Measurements from ENCODE around the gene TBC1D7.
A peak's percentile ranks its signal among the peaks of the same experiment; 100 is the strongest.

TBC1D7 gene

DNA sequence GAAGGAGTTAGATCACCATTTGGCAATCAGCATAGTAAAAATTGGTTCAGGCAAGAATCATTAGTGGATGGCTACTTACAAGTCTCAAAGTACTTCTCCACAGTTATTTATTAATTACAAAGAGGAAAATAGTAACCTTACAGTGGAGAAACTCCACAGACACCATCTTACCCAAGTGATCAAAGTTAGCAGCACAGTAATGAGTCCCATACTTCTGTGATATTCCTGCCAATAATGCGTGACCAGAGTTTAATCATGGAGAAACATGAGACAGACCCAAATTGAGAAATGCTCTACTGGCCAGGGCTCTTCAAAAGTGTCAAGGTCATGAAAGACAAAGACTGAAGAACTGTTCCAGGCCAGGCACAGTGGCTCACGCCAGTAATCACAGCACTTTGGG is 9.5 kb downstream of the TBC1D7 start:
- DNase-seq = no peak

DNA sequence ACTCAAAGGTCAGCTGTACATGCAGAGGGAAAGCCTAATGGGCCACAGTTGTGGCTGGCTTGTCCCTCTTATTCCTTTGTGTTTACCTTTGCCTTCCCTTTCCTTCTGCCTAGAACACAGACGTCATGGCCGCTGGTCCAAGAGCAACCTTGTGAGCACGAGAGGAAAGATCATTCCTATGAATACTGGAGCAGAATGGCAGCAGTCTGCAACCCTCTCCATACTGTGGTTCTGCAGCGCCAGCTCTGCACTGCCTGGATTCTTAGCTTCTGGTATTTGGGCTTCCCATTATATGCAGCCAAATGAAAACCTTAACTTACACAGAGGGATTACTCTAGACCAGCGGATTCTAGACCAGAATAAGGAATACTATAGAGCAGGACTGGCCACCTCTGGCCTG is 12.4 kb downstream of the TBC1D7 start:
- no peak for DNase-seq

DNA sequence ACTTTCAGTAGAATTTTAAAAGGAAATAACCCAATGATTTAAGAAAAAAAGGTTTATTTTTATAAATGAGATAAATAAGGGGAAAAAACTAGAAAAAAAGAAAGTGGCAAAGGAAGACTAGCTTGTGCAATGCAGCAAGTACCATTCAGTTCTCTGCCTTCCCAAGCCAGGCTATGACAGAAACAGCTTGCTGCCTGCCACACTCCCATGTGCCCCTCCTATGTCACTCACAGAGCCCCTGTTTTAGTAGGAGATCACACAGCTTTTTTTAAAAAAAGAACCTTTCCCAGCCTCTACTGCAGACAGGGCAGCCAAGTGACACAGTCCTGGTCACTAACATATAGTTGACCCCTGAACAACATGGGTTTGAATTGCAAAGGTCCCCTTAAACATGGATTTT is 13.5 kb downstream of the TBC1D7 start:
- DNase-seq = no peak

DNA sequence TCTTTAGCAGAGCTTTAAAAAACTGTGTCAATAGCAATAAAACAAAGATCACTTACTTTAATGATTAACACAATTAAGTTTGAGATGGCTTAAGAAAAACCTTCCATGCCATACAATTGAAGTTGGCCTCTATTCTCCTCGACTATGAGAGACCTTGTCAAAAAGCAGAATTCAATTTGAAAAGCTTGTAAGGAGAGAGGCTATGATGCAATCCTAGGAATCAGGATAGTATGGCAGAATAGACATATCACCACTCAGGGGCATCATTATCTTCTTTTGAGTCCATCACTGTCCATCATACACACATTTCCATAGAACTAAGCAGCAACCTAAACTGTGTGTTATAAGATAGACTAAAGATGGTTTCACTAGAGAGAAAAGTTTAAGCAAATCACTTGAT is 17.2 kb downstream of the TBC1D7 start:
- no peak for DNase-seq

DNA sequence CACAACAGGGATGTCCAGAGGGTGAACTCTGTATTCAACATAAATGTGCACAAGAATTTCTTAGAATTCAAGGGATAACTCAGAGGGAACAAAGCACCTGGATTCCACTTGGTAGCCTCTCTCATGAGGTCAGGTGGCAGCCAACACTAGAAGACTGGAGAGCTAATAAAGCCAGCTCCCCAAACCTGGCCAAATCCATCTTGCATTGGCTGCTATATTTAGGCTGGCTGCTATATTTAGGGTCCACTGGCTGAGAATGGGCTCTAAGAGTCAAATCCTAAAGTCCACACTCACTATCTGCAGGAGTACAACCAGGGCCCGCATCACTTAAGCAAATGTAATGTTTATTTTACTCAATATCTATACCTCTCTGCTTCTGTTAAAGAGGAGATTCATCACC is 20.0 kb downstream of the TBC1D7 start:
- no peak for DNase-seq

DNA sequence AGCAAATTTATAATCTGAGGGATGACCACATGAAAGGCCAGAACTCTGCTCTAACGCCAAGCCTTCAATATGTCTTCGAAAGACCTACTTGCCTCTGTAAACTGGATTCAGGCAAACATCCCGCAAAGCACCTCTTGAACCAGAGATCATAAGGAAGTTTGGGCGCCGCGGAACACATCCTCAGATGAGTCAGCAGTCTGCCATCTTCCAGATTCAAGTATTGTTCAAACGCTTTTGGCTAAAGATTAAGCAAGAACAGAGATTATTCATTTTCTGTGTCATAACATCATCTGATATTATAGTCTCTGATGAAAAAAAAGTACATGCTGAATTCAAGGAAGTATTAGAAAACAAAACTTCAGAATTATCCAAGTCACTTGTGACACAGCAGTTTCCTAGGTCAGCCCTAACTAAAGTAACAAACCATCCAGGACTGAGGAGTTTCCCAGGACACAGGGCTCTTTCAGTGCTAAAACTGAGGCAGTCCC is 20.8 kb downstream of the TBC1D7 start:
- no peak for DNase-seq

DNA sequence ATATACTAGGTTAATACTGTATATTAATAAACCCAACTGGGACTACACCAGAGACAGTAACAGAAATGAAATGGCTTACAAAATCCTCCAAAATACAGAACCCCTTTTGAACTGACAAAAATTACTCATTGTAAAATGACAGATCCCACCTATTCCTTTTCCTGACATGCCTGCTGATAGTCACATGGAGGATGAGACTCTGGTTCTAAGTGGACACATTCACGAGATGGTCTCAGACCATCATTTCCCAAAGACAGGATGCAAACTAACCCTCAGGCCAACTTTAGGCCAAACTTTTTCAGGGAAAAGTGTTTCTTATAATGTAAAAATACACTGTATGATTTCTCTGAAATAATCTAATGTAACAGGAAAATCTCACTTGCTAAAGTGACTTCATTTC is 22.5 kb downstream of the TBC1D7 start:
- no peak for DNase-seq

DNA sequence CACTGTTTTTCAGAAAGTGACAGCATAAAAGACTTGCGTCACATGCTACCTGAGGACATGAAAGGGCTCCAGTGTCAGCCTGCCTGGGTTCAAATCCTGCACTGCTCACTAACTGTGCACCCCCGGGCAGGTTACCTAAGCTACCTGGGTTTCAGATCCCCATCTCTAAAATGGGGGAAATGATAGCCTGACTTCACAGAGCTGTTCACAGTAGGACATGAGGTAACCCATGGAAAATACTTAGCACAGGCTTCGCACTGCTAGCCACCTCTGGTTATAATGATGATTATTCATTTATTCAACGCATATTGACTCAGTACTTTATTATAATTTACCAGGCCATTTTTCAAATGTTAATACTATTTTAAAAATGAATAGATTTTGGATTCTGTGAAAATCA is 23.0 kb downstream of the TBC1D7 start:
- no peak for DNase-seq

DNA sequence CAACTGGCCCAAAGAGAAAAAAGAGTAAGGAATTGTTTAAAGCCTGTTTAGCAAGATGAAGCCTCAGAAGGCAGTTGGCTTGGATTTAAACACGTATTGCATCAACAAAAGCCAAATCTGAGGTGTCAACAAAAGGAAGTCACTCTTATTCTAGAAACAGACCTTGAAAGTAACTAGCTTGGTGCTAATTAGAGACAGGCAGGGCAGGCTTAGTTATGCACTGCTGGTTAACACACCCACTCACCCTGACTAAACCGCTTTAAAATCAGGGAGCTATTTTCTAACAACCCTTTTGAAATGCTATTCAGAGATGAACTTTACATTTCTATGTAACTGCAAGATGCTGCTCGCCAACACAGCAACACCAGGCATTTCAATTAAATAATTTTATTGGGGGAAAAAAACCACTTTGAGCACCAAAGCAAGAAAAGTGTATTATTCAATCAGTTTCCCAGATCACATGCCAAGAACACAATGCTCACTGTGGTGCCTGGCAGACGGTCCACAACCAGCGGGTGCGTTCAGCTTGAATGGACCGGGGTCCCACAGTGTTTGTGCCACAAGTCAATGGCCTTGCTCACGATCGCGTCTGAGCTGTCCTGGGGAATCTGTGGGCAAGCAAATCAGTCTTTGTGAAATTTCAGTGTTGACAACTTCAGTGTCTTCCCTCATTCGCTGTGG is 23.6 kb downstream of the TBC1D7 start:
- no peak for DNase-seq

DNA sequence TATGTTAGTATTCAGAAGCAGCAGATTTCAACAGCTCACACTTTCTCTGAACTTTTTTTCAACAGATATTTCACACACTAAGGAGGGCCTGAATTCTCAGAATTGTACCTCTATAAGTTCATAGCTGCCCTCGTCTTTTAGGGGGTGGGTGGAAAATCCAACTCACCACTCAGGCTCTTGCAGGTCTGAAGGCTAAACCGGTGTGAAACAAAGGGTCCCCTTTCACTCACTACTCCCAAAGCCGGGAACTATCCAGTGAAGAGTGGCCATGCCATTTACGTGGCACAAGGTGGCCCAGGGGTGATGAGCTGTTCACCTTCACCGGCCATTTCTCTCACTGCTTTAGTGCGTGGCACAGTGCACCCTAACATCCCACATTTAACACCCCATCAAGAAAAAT is 24.2 kb downstream of the TBC1D7 start:
- no peak for DNase-seq

DNA sequence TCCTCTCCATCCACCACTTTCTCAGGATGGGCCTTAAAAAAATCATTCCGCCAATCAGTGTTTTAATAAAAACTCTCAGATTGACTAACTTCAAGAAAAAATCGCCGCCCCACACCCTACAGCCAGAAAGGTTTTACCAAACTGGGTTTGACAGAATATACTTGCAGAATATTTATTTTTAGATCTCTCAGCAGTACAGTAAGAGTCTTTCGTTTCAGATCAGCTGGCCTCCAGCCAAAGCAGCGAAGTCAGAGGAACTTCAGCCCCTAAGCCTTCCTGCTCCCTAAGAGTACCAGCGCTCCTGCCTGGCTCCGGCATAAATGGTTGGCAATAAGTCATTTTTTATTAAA is 24.7 kb downstream of the TBC1D7 start:
- no peak for DNase-seq

DNA sequence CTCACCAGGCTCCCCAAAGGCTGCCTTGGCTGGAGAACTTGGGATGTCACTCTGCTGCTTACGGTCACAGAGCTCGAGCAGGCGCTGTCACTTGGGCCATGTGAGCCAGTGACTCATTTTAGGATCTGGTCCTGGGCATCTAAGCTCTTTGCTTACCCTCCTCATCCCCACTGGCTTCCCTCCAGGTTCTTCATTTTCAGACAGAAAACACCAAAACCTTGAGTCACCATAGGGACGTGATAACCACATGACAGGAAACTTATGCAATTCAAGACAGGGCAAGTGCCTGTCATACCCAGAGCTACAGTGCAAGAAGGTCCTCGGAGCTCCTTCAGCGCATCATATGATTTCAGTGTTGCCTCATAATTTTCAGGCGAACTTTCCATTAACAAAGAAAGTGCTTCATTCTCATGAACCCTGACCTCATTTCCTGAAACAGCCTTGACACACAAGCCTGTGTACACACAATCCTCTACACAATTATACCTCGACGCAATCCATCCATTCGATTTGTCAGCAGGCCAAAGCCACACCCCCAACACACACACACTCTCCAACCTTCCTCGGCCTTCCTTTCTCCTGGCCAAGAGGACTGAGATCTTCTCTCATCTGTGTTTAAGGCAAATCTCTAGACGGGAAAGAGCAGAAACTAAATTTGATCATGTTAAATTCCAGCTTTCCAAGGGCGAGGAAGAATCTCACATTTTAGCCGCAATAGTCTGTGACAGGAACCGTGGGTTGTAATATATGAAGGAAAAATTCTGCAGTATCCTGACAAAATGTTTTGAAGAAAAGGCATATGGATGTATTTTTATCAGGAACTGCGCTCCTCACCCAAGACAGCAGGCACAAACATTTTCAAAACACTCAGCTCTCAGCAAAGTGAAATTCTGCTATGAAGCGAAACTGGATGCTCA is 25.3 kb downstream of the TBC1D7 start:
- peak; percentile 49 to 59 for DNase-seq

DNA sequence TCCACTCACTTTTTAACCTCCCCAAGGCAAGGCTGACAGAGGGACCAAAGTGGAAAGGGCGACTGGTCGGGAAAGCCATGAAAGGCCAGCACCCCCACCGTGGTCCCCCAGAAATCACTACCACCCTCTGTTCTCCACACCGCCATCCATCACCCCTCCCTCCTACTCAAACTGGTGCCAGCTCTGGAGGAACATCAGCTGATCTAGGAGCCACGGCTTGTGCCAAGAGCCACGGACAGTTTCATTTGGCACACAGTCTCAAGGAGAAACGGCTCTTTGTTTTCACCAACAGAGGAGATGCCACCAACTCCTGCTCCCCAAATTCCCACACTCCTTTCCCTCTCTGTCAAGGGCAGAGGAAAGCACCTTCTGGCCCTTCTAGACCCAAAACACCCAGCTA is 26.0 kb downstream of the TBC1D7 start:
- no peak for DNase-seq

DNA sequence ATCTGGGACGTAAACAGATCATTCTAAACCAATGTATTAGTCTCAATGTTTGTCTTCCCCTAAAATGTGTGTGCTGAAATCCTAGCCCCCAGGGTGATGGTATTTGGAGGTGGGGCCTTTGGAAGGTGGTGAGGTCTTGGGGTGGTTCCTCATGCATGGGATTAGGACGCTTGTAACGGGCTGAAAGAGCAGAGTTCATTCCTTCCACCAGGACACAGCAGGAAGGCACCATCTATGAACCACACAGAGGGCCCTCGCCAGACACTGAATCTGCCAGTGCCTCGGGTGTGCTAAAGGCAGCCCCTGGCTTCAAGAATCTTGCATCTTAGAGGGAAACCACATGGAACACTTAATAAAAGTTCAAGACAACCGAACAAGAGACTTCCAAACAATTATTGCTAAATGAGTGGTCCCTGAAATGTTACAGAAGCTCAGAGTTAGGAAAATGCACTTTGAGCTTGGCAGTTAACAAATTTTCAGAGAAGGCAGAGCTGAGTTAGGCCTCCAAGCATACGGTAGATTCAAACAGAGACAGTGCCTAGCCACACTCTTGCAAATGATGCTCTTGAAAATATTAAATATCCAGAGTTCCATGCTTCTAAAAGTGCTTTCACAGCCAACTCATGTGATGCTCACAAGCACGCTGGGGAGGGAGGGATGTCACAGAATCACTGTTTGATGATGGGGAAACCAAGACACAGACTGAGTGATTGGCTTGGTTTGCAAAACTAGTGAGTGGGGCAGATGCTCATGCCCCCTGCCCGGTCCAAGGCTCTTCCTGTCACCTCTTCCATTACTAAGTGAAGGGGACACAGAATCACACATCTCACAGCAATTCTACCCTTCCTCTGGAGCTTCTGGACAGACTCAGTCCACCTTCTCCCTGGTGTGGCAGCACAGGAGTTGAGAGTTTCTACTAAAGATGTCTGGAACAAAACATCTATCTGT is 27.4 kb downstream of the TBC1D7 start:
- DNase-seq = no peak

DNA sequence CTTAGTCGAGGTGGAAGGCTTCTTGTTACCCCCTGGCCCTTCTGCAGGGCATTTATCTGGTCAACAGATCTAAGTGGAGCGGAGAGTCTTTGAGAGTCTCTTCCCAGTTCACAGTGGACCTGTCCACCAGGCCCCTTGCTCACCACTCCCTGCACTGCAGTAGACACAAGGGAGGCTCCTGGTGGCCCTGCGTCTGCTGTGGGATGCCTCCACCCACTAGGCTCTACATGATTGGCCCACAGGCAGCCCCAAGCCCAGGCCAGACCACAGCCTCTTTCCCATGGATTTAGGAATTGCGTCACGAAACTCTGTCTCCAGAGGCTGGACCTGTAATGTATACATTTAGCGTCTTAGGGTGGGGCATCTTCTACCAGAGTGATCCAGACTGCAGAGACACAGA is 28.4 kb downstream of the TBC1D7 start:
- DNase-seq = no peak

DNA sequence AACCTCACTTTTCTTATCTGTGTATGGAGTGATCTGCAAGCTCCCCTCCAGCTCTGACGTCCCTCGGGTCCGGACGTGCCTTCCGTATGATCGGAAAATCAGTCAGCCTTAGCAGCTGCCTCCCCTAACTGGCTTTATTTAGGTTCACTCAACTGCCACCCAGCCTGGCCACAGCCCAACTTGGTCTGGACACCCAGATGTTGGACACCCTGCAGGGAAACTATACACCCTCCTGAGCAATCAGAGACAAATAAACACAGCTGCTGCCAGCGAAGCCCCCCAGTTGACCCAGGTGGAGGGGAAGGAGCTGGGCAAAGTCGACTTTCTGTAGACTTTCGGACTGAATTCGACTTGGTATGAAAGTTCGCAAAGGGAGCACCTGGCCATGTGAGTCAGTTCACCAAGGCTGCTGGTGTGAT is 28.9 kb downstream of the TBC1D7 start:
- DNase-seq = no peak

DNA sequence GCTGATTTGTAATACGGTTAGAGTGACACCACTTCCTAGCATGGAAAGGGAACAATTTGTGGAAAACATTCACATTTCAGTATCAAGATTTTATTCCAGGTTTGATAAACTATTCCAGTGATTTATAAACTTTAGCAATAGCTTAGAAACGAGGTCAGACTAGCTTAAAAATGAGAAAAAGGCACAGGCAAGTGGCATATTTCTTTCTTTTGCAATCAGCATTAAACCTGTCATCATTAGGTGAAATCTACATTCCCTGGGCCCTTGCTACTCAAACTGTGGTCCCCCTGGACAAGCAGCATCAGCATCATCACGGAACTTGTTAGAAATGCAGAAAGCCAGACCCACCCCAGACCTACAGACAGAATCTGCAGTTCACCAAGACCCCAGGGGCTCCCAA is 29.9 kb downstream of the TBC1D7 start:
- no peak for DNase-seq

DNA sequence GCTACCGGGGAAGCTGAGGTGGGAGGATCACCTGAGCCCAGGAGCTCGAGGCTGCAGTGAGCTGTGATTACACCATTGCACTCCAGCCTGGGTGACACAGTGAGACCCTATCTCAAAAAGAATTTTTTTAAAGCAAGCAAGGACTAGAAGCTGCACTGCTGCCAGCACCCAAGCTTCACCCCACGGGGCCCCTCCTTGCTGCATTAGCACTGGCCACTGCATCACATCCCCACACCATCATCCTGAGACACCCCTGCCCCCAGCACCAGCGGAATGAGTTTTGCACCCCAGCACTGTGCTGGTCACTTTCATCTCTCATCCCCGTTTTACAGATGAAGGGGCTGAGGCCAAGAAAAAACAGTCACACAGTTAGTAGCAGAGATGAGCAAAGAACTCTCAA is 30.9 kb downstream of the TBC1D7 start:
- no peak for DNase-seq

DNA sequence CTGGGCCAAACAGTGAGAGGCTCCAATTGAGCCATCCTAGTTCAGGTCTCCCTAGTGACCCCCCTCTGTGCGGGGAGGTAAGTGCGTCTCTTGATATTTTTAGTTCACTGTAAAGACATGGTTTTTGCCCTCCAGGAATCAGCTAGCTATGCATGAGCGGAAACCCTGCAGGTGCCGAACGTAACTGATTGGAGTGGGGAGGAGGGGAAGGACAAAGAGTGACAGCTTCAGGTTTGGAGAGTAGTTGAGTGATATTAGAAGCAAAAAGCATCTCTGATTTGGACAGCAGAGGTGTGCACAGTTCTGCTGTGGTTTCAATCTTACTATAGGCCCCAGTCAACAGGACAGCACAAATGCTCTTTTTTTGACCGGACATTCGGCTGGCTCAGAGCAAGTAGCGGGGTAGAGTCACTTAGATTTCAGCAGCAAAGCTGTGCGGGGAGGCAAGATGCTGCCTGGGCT is 31.8 kb downstream of the TBC1D7 start:
- DNase-seq = no peak

DNA sequence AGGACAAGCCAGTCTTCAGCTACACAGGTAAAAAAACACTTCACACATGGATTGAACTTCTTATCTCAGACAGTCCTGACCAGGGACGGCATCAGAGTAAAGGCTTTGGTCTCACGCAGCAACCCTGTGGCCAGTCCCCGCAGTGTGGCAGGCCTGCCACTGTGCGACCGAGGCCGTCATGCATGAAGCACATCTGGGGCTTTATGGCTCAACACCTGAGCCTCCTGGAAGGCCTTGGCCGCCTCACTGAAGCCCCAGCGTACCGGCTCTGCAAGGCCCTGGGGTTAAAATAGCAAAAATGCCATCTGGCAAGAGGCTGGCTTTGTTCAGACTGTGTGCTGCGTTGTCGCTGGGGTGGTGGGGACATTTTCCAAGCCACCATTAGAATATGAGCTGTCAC is 32.8 kb downstream of the TBC1D7 start:
- DNase-seq = no peak

DNA sequence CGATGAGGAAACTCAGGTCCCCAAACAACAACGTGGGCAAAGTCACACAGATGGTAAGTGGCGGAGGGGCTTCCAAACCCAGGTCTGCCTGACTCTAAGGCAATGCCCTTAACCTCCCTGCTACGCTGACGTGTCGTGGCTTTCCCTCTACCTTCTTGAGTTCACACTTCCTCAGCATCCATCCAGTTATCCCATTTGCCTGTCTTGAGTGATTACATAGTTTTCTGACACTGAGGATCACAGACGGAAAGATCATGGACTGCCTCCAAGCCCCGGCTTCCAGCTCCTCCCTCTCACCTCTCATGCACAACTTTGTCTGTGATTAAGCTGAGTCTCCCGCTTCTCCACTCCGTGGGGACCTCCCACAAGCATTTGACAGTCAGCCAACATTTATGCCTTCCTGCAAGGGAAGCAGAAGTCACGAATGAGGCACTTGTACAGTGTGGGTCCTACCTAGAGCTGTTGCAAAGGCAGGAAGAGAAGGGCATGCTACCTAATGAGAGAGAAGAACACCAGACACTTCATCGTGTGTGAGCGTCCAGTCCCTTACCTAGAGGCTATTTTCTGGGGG is 33.8 kb downstream of the TBC1D7 start:
- DNase-seq = no peak

DNA sequence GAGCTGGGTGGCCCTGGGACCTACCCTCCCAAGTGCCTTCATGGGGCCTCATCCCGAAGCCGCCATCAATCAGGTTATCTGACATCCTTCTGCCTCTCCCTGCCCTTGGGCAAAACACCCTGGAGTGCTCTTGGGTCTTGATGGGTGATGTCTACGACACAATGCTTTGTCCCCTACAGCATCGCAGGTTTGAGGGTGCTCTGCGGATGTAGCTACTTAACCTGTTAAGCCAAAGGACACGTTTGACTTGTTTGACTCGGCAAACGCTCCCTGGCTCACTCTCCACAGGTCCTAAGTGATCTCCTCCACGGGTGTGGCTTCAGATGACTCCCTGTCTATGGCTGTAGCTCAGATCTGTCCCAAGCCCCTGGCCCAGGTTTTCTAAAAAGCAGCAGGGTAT is 35.6 kb downstream of the TBC1D7 start:
- DNase-seq = no peak

DNA sequence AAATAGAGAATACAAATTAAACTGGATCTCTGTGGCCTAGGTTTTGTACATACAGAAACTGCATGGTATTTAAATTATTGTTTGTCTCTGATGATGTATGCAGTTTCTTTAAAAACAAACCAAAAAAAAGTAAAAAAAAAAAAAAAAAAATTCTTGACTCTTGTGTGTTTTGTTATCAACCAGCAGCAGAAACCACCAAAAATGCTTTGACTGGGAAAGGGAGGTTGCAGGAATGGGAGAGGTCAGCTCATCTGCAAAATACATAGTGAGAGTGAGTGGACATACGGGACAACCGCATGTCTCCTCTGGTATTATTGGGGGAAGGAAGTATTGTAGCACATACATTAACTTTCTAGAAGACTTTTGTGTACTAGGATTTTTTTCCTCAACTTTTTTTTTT is 38.0 kb downstream of the TBC1D7 start:
- DNase-seq = no peak
